Neutrophil (primary cell): ENCODE measurements around the gene DAB2IP.
"Not testable (repeated sequence)": the region's sequence is repeated elsewhere in the genome, so short reads cannot be mapped to it uniquely, and the experiment has no call there.

Source experiments
- H3K27ac ChIP-seq: fragments of 200-600 bp; sonication (generic); 2 replicates; pipeline ENCODE4 v1.5.1; 2016; ENCODE audit warnings: mild to moderate bottlenecking, moderate library complexity
- H3K27me3 ChIP-seq: fragments of 200-600 bp; sonication (generic); 2 replicates; pipeline ENCODE4 v1.6.0; 2016; ENCODE audit warnings: mild to moderate bottlenecking
- H3K36me3 ChIP-seq: fragments of 200-600 bp; sonication (generic); 2 replicates; pipeline ENCODE4 v1.5.1; 2017
- H3K4me1 ChIP-seq, 2 experiments: fragments of 200-600 bp in 1 of 2; sonication (generic) in 1 of 2; 1 replicate in 1 of 2; 2 replicates in 1 of 2; pipeline versions ENCODE4 v1.5.1 to v1.6.1; 2013 to 2016; ENCODE audit warnings: low read depth in 1 of 2, low read length in 1 of 2, mild to moderate bottlenecking in 1 of 2, moderate library complexity in 1 of 2; ENCODE audit not compliant: control insufficient read depth in 1 of 2, insufficient read depth in 1 of 2
- H3K4me3 ChIP-seq, 2 experiments: fragments of 200-600 bp in 1 of 2; sonication (generic) in 1 of 2; 1 replicate in 1 of 2; 2 replicates in 1 of 2; pipeline ENCODE4 v1.5.1; 2013 to 2016; ENCODE audit warnings: low read depth in 1 of 2, low read length in 1 of 2, mild to moderate bottlenecking in 1 of 2, moderate library complexity in 1 of 2
- H3K9me3 ChIP-seq: fragments of 200-600 bp; sonication (generic); 2 replicates; pipeline ENCODE4 v1.5.1; 2016
- TF ChIP-seq, protein P1 (sequence below): fragments of 200-600 bp; sonication (generic); IDR thresholded peaks from 2 replicates; pipeline ENCODE4 v1.5.1; 2016; ENCODE audit warnings: antibody characterized with exemption

Gene DAB2IP

DNA sequence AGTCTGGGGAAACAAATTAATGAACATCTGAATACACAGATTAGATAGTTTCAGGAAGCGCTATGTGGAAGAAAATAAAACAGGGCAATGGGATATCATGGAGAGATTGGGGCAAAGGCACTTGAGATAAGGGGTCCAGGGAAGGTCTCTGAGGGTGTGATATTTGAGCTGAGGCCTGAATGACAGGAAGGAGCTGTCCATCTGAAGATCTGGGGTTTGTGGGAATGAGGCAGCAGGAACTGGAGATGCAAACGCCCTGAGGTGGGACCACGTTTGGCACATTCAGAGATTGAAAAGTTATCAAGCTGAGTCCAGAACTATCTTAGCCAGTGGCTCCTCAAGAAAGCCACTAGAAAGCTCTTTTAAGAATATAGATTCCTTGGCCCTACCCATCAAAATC is 8.7 kb upstream of the DAB2IP start:
- Histone ChIP-seq H3K36me3 (no peaks in the 10 kb centered on the region), H3K4me3 (no peak overlapping the region)
- TF ChIP-seq, protein P1, sequence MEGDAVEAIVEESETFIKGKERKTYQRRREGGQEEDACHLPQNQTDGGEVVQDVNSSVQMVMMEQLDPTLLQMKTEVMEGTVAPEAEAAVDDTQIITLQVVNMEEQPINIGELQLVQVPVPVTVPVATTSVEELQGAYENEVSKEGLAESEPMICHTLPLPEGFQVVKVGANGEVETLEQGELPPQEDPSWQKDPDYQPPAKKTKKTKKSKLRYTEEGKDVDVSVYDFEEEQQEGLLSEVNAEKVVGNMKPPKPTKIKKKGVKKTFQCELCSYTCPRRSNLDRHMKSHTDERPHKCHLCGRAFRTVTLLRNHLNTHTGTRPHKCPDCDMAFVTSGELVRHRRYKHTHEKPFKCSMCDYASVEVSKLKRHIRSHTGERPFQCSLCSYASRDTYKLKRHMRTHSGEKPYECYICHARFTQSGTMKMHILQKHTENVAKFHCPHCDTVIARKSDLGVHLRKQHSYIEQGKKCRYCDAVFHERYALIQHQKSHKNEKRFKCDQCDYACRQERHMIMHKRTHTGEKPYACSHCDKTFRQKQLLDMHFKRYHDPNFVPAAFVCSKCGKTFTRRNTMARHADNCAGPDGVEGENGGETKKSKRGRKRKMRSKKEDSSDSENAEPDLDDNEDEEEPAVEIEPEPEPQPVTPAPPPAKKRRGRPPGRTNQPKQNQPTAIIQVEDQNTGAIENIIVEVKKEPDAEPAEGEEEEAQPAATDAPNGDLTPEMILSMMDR, result no peak

DNA sequence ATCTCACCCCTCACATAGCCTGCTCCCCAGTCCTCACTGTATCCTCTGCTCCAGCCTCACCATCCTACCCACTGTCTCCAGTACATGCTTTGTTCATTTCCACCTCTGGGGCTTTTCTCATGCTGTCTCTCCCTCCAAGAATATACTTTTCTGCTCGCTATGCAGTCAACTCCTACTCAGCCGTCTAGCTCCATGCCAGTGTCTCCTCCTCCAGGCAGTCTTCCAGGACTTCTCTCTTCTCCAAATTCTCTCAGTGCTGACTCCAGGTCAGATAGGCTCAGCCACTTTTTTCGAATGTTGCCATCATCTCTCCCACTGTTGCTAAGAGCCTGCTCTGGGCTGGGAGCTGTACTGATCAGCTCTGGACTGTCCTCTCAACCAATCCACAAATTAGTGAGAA is 8.0 kb upstream of the DAB2IP start:
- H3K4me1 ChIP-seq, result no peaks in the 10 kb centered on the region
- peaks cover 39% of the 10 kb centered on the region for H3K27me3 ChIP-seq
- no peak overlapping the region for H3K27ac ChIP-seq
- H3K4me3 ChIP-seq, result no peak overlapping the region
- no peaks in the 10 kb centered on the region for H3K36me3 ChIP-seq
- TF ChIP-seq, protein P1, result no peak
- no peaks in the 10 kb centered on the region for H3K9me3 ChIP-seq

More for the DNA sequence above, 8.7 kb upstream of the DAB2IP start:
- Histone ChIP-seq H3K9me3 (no peaks in the 10 kb centered on the region), H3K4me1 (no peaks in the 10 kb centered on the region), H3K27ac (no peak overlapping the region), H3K27me3 (peaks cover 41% of the 10 kb centered on the region)

DNA sequence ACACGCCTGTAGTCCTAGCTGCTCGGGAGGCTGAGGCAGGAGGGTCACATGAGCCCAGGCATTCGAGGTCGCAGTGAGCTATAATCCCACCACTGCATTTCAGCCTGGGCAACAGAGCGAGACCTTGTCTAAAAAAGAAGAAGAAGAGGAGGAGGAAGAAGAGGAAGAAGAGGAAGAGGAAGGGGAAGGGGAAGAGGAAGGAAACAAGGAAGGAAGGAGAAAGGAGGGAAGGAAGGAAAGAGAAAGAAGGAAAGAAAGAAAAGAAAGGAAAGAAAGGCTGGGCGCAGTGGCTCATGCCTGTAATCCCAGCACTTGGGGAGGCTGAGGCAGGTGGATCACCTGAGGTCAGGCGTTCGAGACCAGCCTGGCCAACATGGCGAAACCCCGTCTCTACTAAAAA is 7.4 kb upstream of the DAB2IP start:
- not testable (repeated sequence) for H3K36me3 ChIP-seq, H3K4me1 ChIP-seq, H3K27ac ChIP-seq, H3K4me3 ChIP-seq, H3K9me3 ChIP-seq
- H3K27me3 ChIP-seq, result peaks cover 40% of the 10 kb centered on the region

DNA sequence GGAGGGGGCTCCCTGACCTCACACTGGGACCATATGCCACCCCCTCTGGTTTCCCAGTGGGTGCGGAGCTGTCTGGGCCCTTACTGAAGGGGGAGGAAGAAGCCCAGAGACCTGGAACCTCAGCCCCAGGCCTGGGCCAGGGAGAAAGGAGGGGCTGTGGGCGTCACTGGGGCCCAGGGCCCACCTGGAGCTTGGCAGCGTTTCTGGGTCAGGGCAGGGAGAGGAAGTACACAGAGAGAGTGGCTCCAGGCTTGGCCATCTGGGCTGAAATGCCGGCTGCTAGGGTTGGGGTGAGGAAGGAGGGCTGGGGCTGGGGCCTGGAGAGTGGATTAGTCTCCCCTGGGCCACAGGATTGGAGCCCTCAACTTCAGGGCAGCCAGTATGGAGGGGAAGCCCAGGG is 6.4 kb upstream of the DAB2IP start:
- Histone ChIP-seq H3K9me3 (no peaks in the 10 kb centered on the region), H3K27me3 (peaks cover 50% of the 10 kb centered on the region), H3K36me3 (no peaks in the 10 kb centered on the region), H3K27ac (no peak overlapping the region), H3K4me1 (no peaks in the 10 kb centered on the region), H3K4me3 (no peak overlapping the region)
- TF ChIP-seq, protein P1, result no peak

DNA sequence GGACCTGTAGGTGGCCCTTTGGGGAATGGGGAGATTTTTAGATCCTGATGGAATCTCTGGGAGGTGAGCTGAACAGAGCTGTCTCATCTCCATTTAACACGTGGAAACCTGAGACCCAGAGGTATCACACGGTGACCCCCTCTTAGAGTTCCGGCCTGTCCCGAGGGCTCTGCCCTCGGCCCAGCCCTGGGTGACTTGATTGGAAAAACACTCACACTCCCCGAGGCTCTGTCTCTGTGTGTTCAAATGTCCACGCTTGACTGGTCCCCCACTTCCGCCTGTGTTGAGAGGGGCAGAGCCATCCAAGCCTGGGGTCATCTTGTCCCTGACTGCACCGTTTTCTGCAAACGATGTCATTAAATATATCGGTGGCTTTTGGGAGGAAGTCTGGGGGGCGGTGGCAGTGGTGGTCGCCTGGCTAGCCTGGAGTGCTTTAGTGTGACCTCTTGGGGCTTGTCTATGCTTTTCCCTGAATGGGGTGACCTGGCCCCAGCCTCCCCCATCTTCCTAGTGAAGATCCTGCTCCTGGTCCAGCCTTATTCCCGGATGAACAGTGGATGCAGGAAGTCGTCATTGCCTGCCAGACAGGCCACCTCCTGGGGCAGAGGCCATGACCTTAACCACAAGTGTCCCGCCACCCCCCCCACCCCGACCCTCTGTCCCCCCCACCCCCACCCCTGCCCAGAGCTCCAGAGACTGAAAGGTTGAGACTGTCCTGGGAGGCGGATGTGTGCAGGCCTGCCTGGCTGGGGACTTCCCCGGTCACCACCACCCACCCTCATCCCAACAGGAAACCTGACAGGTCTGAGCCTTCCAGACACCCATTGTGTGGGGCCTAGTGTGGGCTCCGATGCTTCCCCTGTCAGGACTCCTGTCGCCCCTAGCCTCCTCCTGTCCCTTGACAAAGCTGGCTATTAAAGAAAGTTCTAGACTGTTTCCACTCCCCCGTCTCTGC is 5.3 kb upstream of the DAB2IP start:
- Histone ChIP-seq H3K4me3 (no peak overlapping the region), H3K27me3 (peaks cover 61% of the 10 kb centered on the region), H3K36me3 (no peaks in the 10 kb centered on the region), H3K27ac (no peak overlapping the region), H3K9me3 (no peaks in the 10 kb centered on the region), H3K4me1 (peaks cover 0 to under 1% of the 10 kb centered on the region in 2 experiments)
- TF ChIP-seq, protein P1, result no peak

DNA sequence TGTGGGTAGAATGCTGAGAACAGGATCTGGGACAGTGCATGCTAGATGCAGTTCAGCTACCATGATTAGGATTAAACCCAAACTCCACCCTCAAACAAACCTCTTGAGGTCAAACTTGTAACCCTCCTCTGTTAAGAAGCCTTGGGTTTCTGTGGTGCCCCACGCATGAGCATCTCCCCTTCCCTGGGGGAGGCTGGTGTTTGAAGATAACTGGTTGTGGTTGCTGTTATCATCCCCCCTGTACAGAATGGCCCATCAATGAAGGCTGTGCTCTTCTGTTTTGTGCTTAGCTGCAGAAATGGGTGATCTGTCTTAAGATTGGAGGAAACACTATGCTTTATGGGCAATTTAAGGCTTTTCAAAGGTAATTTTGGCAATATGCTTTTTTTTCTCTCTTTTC is 4.4 kb upstream of the DAB2IP start:
- TF ChIP-seq, protein P1, result no peak
- peaks cover 0 to 4% of the 10 kb centered on the region in 2 experiments for H3K4me1 ChIP-seq

More for the DNA sequence above, 4.4 kb upstream of the DAB2IP start:
- Histone ChIP-seq H3K27me3 (peaks cover 70% of the 10 kb centered on the region), H3K36me3 (no peaks in the 10 kb centered on the region), H3K4me3 (no peak overlapping the region), H3K9me3 (no peaks in the 10 kb centered on the region), H3K27ac (no peak overlapping the region)
